HG03520 (cell line): Measurements from ENCODE around the gene TMSB4X.
A peak's percentile ranks its signal among the peaks of the same experiment; 100 is the strongest.
"Not testable (repeated sequence)": the region's sequence is repeated elsewhere in the genome, so short reads cannot be mapped to it uniquely, and the experiment has no call there.

Experiments
- ATAC-seq: cut with Tn5 transposase; IDR thresholded peaks from one replicate; pipeline ENCODE4 v1.9.1; 2021; ENCODE audit warnings: mild to moderate bottlenecking, moderate library complexity; ENCODE audit not compliant: unreplicated experiment

TMSB4X gene

DNA sequence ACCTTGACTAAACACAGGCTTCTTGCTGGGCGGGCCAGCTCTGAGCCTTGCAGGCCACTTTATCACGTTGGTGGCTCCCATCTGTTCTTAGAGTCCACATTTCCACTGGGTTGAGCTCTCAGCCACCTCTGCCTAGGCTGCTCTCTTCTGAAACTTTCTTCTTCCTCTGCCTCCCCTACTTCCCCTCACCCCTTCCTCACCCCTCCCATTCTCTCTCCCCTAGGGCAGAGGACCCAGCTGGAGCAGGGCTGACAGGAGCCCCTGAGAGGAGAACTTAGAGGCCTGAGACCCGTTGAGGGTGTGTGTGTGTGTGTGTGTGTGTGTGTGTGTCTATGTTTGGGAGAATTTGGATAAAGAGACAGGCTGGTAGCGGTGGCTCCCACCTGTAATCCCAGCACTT is 19.9 kb upstream of the TMSB4X start:
- ATAC-seq, result no peak

DNA sequence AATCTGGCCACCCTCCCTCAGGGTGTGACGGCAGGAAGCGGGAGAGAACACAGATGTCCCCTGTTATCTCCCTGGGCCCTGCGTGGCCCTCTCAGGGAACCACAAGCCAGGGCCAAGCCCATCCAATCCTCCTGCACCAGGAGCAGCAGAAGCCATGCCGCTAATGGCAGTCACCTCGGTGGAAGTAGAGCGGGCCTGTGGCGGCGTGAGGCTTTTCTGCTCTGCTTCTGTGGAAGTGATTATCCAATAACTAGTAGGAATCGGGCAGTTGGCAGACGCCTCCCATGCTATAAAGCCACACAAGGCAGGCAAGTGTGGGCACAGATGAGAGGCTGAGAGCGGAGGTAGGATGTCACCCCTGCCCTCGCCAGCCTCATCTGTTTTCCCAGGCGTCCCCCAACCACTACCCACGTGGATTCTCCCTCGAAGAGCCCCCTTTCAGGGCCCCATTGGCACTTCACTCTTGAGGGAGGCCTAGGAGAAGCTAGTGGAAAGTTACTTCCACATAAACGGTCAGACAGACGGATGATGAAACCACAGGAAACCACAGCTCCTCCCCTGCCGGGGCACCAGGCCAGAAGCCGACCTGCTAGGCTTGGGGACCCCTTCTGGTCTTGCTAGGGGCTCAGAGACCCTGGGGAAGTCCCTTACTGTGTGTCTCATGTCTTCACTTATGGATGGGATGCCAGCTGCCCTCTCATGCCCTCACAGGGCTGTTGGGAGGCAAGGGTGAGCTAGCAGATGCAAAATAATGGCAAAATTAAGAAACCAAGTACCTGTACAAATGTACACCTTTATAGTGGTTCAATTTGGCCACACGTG is 18.8 kb upstream of the TMSB4X start:
- peak; percentile 32 for ATAC-seq

DNA sequence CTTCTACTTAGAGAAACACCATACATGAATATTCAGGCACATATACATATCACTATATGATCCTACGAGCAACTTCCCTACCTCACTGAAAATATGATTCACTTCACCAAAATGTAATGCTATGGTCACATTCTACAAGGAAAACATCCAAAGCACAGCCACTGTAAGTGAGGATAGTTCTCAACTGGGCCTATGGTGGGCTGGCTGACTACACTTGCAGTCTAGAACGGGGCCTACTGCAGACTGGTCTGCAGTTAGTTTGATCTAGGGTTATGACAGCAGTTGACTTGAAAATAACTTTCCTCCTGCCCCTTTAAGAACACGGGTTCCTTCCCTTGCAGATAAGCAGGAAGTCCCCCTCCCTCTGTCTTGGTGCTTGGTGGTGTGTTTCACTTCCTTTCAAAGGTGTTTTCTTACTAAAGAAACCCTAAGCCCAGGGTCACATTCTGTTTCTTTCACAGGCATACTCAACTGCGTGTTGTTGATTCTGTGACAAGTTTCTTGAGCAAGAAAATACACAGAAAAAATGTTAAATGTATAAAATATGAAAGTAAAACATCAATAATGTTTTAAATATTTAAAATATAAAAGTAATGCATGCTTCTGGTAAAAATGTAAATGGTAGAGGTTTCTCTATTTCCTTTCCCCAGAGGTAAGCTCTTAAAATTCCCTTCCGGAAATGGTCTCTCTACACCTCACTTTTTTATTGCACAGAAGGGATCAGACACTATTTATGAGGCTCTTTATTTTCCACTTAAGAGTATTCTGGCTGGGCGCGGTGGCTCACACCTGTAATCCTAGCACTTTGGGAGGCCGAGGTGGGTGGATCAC is 18.0 kb upstream of the TMSB4X start:
- ATAC-seq, result peak; percentile 82

DNA sequence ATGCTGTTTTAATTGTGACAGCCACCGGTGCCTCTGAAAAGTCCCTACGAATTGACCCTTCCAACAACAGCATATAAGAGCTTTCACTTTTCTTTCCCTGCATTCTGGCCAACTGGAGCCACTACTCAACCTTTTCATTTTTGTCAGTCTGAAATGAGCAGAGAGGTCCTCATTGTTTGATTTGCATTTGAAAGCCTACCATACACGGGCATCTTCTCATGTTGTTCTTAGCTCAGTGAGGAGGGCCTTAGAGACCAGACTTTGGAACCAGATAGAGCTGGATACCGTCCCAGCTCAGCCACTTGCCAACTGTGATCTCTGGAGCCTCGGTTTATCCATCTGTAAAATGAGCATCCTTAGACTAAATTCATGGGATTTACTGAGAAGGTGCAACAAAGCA is 16.9 kb upstream of the TMSB4X start:
- no peak for ATAC-seq

DNA sequence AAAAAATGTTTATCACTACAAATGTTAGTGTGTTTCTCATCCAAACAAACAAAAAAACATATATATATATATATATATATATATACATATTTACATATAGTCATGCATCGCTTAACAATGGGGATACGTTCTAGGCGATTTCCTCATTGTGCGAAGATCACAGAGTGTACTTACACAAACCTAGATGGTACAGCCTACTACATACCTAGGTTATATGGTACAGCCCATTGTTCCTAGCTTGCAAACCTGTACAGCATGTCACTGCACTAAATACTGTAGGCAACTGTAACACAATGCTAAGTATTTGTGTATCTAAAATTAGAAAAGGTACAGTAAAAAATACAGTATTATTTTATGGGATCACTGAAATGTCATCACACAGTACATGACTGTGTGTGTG is 16.4 kb upstream of the TMSB4X start:
- no peak for ATAC-seq

DNA sequence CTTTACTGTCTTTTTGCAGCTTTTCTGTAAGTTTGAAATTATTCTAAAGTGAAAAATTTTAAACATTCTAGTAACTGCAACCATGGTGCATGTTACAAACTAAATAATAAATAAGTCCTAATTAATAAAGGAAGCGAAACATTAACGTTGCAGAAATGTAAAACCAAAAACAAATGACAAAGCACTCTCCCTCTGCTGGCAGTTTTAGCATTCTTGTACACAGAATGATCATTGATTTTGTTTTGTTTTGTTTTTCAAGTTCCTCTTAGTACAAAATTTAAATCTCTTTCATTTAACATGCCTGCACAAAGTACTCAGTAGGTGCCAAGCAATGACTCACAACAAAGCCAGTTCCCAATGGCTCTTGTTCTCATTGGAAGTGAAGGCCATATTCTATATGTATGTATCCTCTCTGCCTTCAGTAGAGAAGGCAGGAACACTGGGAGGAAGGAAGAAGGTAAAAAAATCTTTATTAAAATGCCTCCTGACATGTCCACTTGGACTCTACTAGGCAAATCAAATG is 13.7 kb upstream of the TMSB4X start:
- no peak for ATAC-seq

DNA sequence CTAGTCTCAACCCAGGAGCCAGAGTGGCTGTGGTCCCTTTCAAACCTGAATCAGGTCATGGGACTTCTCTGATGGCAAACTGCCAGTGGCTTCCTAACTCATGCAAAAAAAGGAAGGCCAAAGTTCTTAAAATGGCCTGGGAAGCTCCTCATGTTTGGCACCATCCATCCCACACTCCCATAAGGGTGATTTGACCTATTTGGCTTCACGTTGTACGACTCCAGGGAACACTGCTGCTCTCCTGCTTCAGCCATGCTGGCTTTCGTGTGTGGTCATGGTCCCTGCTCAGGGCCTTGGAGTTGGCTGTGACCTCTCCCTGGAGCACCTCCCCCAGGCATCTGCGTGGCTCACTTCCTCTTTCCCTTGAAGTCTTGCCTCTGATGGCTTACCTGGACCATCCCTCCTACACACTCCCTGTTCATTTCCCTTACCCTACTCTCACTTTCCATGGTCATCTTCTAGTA is 12.8 kb upstream of the TMSB4X start:
- ATAC-seq, result no peak

DNA sequence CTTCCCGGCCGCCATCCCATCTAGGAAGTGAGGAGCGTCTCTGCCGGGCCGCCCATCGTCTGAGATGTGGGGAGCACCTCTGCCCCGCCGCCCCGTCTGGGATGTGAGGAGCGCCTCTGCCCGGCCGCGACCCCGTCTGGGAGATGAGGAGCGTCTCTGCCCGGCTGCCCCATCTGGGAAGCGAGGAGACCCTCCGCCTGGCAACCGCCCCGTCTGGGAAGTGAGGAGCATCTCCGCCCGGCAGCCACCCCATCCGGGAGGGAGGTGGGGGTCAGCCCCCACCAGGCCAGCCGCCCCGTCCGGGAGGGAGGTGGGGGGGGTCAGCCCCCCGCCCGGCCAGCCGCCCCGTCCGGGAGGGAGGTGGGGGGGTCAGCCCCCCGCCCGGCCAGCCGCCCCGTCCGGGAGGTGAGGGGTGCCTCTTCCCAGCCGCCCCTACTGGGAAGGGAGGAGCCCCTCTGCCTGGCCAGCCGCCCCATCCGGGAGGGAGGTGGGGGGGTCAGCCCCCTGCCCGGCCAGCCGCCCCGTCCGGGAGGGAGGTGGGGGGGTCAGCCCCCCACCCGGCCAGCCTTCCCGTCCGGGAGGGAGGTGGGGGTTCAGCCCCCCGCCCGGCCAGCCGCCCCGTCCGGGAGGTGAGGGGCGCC is 11.6 kb upstream of the TMSB4X start:
- ATAC-seq, result not testable (repeated sequence)

DNA sequence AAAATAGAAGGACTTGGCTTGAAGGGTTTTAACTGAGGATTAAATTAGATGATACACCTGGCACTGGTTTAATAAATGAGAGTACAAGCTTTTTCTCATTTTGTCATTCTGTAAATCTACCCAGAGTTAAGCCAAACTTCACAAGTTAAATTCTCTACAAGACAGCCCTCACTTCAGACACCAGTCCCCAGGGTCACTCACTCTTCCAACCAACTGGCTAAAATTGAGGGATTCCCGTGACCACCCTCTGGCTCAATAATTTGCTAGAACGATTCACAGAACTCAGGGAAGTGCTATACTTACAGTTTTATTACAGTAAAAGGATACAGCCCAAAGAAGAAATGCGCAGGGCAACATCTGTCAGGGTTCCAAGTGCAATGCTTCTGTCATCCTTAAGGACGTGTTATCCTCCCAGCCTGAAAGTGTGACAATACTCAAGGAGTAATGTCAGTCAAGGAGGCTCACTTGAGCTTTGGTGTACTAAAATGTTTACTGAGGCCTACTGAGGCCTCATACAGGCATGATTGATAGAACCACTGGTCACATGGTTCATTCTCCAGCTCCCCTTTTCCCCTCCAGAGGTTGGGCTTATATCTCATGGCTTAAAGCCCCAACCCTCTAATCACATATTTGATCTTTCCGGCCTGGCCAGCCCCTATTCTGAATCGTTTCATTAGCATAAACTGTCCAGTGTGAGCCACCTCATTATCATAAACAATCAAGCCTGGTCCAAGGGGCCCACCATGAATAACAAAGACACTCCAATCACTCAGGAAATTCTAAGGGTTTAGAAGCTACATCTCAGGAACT is 9.6 kb upstream of the TMSB4X start:
- ATAC-seq, result no peak

DNA sequence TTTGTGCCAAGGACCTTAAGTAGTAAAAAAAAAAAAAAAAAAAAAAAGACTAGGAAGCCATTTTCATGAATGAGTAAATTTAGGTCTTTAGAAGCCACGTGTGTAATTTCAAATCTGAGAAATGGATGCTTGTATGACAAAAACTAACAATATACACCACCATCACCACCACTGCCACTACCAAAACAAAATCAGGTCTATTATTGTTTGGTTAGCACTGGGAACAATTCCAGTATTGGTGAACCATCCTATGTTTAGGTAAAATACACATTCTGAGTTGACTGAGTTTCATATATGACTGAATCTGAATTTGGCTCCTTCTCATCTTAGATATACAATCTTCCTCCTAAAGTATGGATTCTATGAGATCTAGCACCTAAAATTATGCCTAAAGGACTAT is 8.8 kb upstream of the TMSB4X start:
- no peak for ATAC-seq

DNA sequence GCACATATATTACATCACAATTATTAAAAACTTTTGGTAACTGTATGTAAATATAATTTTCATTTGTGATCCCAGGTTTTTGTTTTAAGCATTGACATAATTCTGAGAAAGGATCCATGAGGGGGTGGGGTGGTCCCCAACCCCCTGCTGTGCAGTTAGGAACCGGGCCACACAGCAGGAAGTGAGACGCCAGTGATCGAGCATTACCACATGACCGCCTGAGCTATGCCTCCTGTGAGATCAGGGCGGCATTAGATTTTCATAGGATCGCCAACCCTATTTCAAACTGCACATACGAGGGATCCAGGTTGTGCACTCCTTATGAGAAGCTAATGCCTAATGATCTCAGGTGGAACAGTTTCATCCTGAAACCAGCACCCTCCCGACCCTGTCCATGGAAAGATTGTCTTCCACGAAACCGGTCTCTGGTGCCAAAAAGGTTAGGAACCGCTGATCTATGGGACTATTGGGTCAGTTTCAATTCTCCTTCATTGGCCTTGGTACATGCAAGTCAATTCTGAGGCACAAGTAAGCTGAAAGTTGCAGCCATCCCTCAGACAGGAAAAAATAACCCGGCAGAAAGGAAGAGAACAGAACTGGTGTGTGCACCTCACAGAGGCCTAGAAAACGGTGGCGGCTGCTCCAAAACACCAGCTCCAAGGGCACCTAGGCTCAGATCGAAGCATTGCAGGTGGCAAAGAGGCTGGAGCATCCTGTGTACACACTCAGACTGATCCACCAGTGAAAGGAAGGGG is 7.0 kb upstream of the TMSB4X start:
- ATAC-seq, result no peak

DNA sequence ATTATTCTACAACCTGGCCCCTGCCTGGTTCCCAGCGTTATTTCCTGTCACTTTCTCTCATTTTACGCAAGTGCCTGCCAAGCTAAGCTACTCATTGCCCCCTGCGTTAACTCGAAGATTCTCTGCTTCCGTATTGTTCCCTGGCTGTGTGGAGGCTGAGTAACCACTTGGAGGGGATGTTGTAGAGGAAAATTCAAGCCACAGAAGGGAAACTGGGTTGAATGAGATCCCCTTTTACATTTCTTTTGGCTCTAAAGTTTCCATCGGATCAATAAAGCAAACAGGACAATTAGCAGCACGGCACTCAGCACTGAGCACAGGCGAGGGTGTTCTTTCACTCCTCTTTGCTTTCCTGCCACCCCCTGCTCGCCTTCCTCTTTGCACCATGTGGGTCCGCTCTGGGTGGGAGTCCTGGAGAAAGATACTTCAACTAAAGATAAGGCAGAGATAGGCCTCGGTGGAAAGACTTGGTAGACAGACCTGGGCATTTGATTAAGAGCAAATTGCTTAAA is 4.2 kb upstream of the TMSB4X start:
- ATAC-seq, result no peak

DNA sequence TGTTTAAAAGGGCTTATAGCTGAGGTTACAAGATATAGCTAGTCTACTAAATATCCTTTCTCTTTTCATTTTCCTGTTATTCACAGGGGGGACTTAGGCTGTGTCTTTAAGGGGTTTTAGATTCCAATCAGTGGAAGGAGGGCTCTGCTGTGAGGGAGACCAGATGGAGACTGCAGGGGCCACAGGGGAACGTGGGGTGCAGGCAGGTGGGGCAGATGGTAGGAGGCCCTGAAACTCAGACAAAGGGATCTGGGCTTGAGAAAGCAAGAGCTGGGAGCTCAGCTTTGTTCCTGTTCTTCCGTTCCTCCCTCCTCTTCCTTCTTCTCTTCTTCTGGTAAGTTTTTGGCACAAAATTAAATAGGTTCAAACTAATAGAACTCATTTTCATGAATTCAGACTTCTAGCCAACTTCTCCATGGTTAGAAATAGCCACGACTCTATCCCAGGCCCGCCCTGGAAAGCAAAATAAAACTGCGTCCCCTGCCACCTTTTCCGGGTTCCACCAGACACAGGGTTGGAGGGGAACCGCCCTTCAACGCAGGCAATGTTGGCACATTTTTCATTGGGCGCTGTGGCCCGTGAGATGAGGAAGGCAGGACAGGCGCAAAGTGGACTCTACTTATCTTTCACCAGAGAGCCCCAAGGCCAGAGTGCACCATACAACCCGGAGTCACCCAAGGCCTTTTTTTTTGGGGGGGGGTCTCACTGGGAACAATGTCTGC is 3.5 kb upstream of the TMSB4X start:
- no peak for ATAC-seq

DNA sequence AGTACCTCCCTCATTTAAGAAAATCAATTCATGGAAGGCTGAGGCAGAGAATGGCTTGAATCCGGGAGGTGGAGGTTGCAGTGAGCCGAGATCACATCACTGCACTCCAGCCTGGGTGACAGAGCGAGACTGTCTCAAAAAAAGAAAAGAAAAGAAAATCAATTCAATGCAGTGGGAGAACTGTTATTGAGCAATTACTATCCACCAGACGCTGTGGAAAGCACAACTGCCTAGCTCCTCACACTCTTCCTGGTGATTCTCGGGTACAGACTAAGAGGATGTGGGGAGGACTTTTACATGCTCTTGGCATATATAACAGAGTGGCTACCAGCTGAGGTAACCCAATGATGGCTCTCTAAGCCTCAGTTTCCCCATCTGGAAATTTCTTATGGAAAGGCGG is 2.7 kb upstream of the TMSB4X start:
- ATAC-seq, result no peak

DNA sequence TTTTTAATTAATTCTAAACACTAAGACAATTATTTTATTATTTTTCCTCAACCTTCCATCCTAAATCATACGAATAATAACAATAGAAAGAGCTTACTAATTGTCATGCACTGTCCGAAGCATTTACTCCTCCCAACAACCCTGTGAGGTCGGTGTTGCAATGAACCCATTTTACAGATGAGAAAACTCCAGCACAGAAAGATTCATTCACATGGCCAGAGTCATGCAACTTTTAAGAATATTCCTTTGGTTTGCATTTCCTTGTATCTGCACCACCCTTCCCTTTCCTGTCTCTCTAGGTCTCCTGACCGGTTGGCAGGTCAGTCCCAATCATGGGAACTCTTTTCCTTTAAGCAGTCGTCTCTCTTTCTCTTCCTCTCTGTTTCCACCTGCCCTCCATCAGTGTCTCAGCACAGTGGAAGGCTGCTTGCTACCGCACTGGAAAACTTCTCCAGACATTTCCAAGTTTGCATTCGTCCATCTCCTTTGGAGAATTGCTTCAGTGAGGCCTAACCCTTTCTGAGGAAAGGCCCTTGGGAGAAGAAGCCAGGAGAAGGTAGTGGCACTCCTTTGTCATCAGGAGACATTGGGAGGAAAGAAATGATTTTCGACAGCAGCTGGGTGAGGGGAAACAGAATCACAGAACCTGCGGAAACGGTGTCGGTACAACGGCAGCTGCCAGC is 1.9 kb upstream of the TMSB4X start:
- no peak for ATAC-seq

DNA sequence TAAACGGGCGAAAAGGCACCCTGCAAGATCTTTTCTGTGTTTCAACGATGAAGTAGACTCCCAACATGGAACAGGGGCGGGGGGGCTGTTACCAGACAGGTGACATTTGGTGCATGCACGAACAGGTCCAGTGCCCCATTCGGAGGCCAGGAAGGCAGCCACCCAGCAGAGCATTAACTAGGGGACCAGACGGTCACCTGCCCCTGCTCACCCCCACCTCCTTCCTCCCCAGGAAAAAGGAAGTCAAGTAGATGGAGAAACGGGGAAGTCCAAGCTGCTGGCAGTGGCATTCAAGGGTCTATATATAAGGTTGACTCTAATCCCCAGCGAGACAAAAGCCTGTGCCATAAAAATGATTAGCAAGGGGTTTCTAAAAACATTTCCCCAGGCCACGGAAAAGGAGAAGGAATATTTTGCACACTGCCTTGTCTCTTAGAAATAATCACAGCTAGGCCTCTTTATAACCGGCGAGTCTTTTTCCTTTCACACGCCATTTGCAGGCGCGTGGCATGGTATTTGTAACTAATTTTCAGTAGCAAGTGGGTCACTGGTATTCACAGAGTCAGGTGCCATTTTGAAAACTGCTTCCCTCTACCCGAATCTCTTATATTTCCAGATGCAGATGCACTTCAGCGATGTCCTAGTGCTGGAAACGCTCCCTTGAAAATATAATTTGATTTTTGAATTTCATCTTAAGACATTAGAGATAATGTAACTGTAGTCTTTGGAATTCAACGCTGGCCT is 1.2 kb upstream of the TMSB4X start:
- no peak for ATAC-seq

DNA sequence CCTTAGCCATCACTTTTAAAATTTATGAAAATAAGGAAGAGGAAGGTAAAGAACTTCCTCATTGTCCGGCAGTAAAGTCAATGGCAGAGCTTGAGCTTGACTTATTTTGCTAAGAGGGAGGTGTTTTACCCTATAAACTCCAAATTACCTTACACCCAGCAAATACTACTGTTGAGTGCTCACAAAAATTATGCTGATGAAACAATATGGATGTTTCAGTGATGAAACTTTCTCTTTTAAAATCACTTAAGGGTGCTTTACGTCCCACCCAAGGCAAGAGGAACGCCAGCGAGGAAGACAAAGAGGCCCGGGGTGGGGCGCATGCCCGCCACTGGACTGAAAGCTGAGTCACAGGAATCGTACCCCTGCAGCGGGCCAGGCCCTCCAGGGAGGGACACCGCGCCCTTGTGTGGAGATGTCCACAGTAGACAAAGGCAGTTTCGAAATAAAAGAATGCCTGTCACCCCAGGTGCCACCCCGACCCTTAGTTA is 560 bp upstream of the TMSB4X start:
- no peak for ATAC-seq

DNA sequence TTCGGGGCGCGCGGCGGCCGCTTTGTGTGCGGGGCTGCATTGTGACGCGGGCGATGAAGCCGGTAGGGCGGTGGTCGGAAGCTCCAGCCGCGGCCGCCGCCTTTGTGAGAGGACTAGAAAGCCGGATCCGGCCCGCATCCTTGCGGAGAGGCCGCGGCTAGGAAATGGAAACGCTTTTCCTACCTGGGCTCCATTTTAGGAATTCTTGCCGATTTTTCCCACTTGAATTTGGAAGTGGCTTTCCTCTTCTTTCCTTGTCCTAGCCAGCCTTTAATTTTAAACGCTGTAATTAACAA is 708 bp downstream of the TMSB4X start:
- ATAC-seq, result no peak
